PC-3 (cell line): ENCODE results near the gene SMCO1. TPM values are rescaled to one million over a fixed set of nuclear protein-coding genes. Genes with fewer than 3 reads are reported as not detected.
"Not testable (repeated sequence)": the region's sequence is repeated elsewhere in the genome, so short reads cannot be mapped to it uniquely, and the experiment has no call there.

Source experiments
- ATAC-seq: fragments of 200-7000 bp; cut with Tn5 transposase; 2 replicates; pipeline ENCODE4 v1.9.1; 2020; ENCODE audit warnings: mild to moderate bottlenecking, moderate library complexity
- BruUV-seq: library from RNA; stranded (reverse); fragments of 400-500 nt; replicated peaks from 2 replicates; lab custom pipeline; 2021; lab: Mats Ljungman, UMichigan
- CTCF ChIA-PET: fragments of 300-600 bp; sonication (Branson Sonifier 250); formaldehyde crosslinking; loops from one replicate; lab custom pipeline; 2022; ENCODE audit warnings: antibody characterized with exemption; lab: Charles Lee
- POLR2A ChIA-PET: fragments of 300-600 bp; sonication (Branson Sonifier 250); formaldehyde crosslinking; loops from one replicate; lab custom pipeline; 2022; ENCODE audit warnings: antibody characterized with exemption; ENCODE audit not compliant: unreplicated experiment; lab: Charles Lee
- DNase-seq: peaks from one replicate; pipeline ENCODE4 v3.0.0-alpha.2; 2015
- H2AFZ ChIP-seq: fragments of 300-600 bp; sonication (generic); 2 replicates; pipeline ENCODE4 v1.6.0; 2016; ENCODE audit warnings: antibody characterized with exemption, low read length
- H3F3A ChIP-seq: fragments of 300-600 bp; sonication (generic); one replicate; pipeline ENCODE4 v1.6.0; 2017; ENCODE audit warnings: antibody characterized with exemption, low read length, control low read depth, mild to moderate bottlenecking; ENCODE audit not compliant: unreplicated experiment
- H3K27ac ChIP-seq: fragments of 300-600 bp; sonication (generic); 2 replicates; pipeline ENCODE4 v1.5.1; 2016; ENCODE audit warnings: mild to moderate bottlenecking, low read length
- H3K27me3 ChIP-seq: fragments of 300-600 bp; sonication (generic); 2 replicates; pipeline ENCODE4 v1.6.1; 2016; ENCODE audit warnings: low read length, mixed read lengths
- H3K36me3 ChIP-seq: fragments of 300-600 bp; sonication (generic); 2 replicates; pipeline ENCODE4 v1.6.1; 2016; ENCODE audit warnings: low read depth, mixed run types, low read length, mixed read lengths
- H3K4me1 ChIP-seq: fragments of 300-600 bp; sonication (generic); 2 replicates; pipeline ENCODE4 v1.5.1; 2016; ENCODE audit warnings: low read length; ENCODE audit not compliant: insufficient read depth
- H3K4me2 ChIP-seq: fragments of 300-600 bp; sonication (generic); 2 replicates; pipeline ENCODE4 v1.6.0; 2016; ENCODE audit warnings: low read length
- H3K4me3 ChIP-seq: fragments of 300-600 bp; sonication (generic); 2 replicates; pipeline ENCODE4 v1.5.1; 2016; ENCODE audit warnings: mild to moderate bottlenecking, low read length, mixed read lengths
- H3K79me2 ChIP-seq: fragments of 300-600 bp; sonication (generic); 2 replicates; pipeline ENCODE4 v1.6.1; 2017; ENCODE audit warnings: low read length, mixed read lengths
- H3K9ac ChIP-seq: fragments of 300-600 bp; sonication (generic); 2 replicates; pipeline ENCODE4 v1.6.0; 2016; ENCODE audit warnings: mild to moderate bottlenecking, low read length
- H3K9me2 ChIP-seq: fragments of 300-600 bp; sonication (generic); replicated peaks from 2 replicates; pipeline ENCODE4 v1.6.1; 2016; ENCODE audit warnings: mixed run types, low read length, mixed read lengths
- H3K9me3 ChIP-seq: fragments of 300-600 bp; sonication (generic); 2 replicates; pipeline ENCODE4 v1.6.1; 2016; ENCODE audit warnings: low read length, mixed read lengths
- H4K20me1 ChIP-seq: fragments of 300-600 bp; sonication (generic); 2 replicates; pipeline ENCODE4 v1.6.1; 2016; ENCODE audit warnings: low read length, mixed read lengths
- CTCF ChIP-seq: fragments of 300-600 bp; sonication (generic); conservative IDR thresholded peaks from 2 replicates; pipeline ENCODE4 v1.5.1; 2017; ENCODE audit warnings: antibody characterized with exemption, low read depth, mild to moderate bottlenecking, low read length
- EZH2 ChIP-seq: fragments of 300-600 bp; sonication (generic); IDR thresholded peaks from one replicate; pipeline ENCODE4 v1.6.1; 2017; ENCODE audit warnings: antibody characterized with exemption, mild to moderate bottlenecking, low read length; ENCODE audit not compliant: unreplicated experiment
- EZH2phosphoT487 ChIP-seq: fragments of 300-600 bp; sonication (generic); IDR thresholded peaks from 2 replicates; pipeline ENCODE4 v1.6.1; 2018; ENCODE audit warnings: mild to moderate bottlenecking, antibody characterized with exemption, low read length, borderline replicate concordance
- intact Hi-C: fragments of 100-400 bp; cut with micrococcal nuclease; formaldehyde crosslinking; loops from 2 replicates; pipeline ENCODE4 v1.9.0; 2023
- total RNA-seq: library from RNA; depleted of rRNA; stranded (reverse); fragments of >200 nt; gene quantifications from 2 replicates; pipeline ENCODE4 v1.2.3, GENCODE V29; 2014

SMCO1 gene
- total RNA-seq, 1 experiment from 2014 or later: not detected

- no peaks in the 10 kb centered on the region; the same call in 1 of the 2 replicates for H3K36me3 ChIP-seq
- H3K79me2 ChIP-seq: no peaks in the 10 kb centered on the region
- no peak overlapping the region for H3K4me2 ChIP-seq
- ChIA-PET CTCF (no interaction called here), POLR2A (no interaction called here)
- intact Hi-C loops: loop anchor here (2.0 kb wide), 1 partner anchor 37 kb away; no protein-coding TSS in a partner anchor
- H3K9me2 ChIP-seq: no peaks in the 10 kb centered on the region
- H3K9me3 ChIP-seq: peaks cover 19% of the 10 kb centered on the region
- no peaks in the 10 kb centered on the region for H3F3A ChIP-seq
- no peak for DNase-seq
- no TSS peak for BruUV-seq
- TF ChIP-seq CTCF (no peak), EZH2 (no peak), EZH2phosphoT487 (no peak)
- H3K27me3 ChIP-seq: no peaks in the 10 kb centered on the region
- H3K4me3 ChIP-seq: no peak overlapping the region
- H3K4me1 ChIP-seq: no peaks in the 10 kb centered on the region
- H3K27ac ChIP-seq: no peak overlapping the region
- H3K9ac ChIP-seq: no peak overlapping the region
- no peak for ATAC-seq
- H2AFZ ChIP-seq: no peak overlapping the region
- no peaks in the 10 kb centered on the region for H4K20me1 ChIP-seq
These were observed 8.7 kb upstream of the SMCO1 start for GRCh38 chr3:196523841-196524240.

DNA sequence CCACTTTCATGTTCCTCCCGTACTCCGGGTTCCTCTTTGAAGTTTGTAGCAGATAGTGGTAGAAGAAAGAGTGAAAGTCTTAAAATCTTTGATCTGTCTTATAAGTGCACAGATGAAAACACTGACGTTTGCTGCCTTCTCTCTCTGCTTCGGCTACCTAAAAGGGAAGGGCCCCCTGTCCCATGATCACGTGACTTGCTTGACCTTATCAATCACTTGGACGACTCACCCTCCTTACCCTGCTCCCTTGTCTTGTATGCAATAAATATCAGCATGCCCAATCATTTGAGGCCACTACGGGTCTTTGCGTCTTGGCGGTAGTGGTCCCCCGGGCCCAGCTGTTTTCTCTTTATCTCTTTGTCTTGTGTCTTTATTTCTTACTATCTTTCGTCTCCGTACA is 6.1 kb upstream of the SMCO1 start:
- peaks cover 19% of the 10 kb centered on the region for H3K9me3 ChIP-seq
- DNase-seq, H3K4me2 ChIP-seq, ATAC-seq, H3K27me3 ChIP-seq, BruUV-seq, H3K36me3 ChIP-seq, H3K9me2 ChIP-seq, H3K4me1 ChIP-seq, H4K20me1 ChIP-seq, H2AFZ ChIP-seq, POLR2A ChIA-PET, CTCF ChIA-PET, H3K9ac ChIP-seq, H3K79me2 ChIP-seq, intact Hi-C loops, H3K27ac ChIP-seq, H3F3A ChIP-seq, H3K4me3 ChIP-seq: not testable (repeated sequence)

DNA sequence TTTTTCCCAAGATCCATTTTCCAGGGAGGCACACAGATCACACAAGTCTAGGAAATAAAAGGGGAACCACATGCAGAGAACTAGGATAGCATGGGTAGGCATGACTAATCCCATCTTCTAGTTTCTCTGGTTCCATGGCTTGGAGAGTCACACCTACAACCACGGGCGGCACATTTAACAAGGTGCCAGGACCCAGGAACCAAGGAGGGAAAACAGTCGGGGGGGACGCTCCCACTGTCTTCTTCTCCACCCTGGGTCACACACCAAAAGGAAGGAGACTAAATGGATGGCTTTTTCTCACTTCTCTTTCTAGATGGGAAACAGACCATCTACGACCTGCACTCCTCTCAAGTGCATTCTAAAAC is 4.6 kb upstream of the SMCO1 start:
- Histone ChIP-seq H3K27me3 (no peaks in the 10 kb centered on the region), H2AFZ (no peak overlapping the region), H3K36me3 (no peaks in the 10 kb centered on the region; the same call in 1 of the 2 replicates), H3K9me3 (peaks cover 19% of the 10 kb centered on the region), H3K4me1 (no peaks in the 10 kb centered on the region), H3K79me2 (no peaks in the 10 kb centered on the region), H3K4me2 (no peak overlapping the region), H3K9ac (no peak overlapping the region), H3K27ac (no peak overlapping the region), H3K9me2 (no peaks in the 10 kb centered on the region), H3K4me3 (no peak overlapping the region), H3F3A (no peaks in the 10 kb centered on the region), H4K20me1 (no peaks in the 10 kb centered on the region)
- TF ChIP-seq EZH2 (no peak), EZH2phosphoT487 (no peak), CTCF (no peak)
- intact Hi-C loops: loop anchor here (2.0 kb wide), 1 partner anchor 267 kb away; no protein-coding TSS in a partner anchor
- POLR2A ChIA-PET: no interaction called here
- CTCF ChIA-PET: interaction anchor here (0.6 kb wide), 1 partner anchor 238 kb away, joined by 3 read pairs; no protein-coding TSS in a partner anchor
- no TSS peak for BruUV-seq
- ATAC-seq: no peak
- no peak for DNase-seq
